SK-N-SH (cell line): ENCODE results near the gene SLC2A4. TPM values are rescaled to one million over a fixed set of nuclear protein-coding genes. Genes with fewer than 3 reads are reported as not detected.

Experiments
- CTCF ChIA-PET: fragments of 300-600, 350-600 bp; formaldehyde crosslinking; extraction: SDS; loops from one replicate; lab custom pipeline; 2021; lab: Yijun Ruan, JAX
- POLR2A ChIA-PET: fragments of 350-600 bp; sonication (Branson Sonifier 250); formaldehyde crosslinking; extraction: SDS; loops from one replicate; lab custom pipeline; 2020; ENCODE audit warnings: antibody characterized with exemption, inconsistent platforms; lab: Yijun Ruan, JAX
- DNase-seq: peaks from one replicate; pipeline ENCODE4 v3.0.0; 2012
- H2AFZ ChIP-seq: fragments of 200-600 bp; sonication (generic); 2 replicates; pipeline ENCODE4 v1.8.1; 2016; ENCODE audit warnings: antibody characterized with exemption, mild to moderate bottlenecking, low read depth
- H3F3A ChIP-seq: fragments of 200-600 bp; sonication (generic); replicated peaks from 2 replicates; pipeline ENCODE3; 2016; ENCODE audit warnings: antibody characterized with exemption, mild to moderate bottlenecking; ENCODE audit not compliant: insufficient read depth
- H3K27ac ChIP-seq, 2 experiments: fragments of 200-500 bp in 1 of 2; fragments of 200-600 bp in 1 of 2; sonication (Bioruptor generic) in 1 of 2; sonication (generic), shearing (Covaris generic) in 1 of 2; 2 replicates each; pipeline versions ENCODE4 v1.5.1 to v1.6.1; 2014 to 2016; ENCODE audit warnings: low read depth in 2 of 2, inconsistent platforms in 1 of 2, low read length in 1 of 2, mild to moderate bottlenecking in 1 of 2, mixed read lengths in 1 of 2
- H3K27me3 ChIP-seq: fragments of 200-600 bp; sonication (generic), shearing (Covaris generic); 2 replicates; pipeline ENCODE4 v1.6.1; 2016; ENCODE audit warnings: mixed run types; ENCODE audit not compliant: insufficient read depth
- H3K36me3 ChIP-seq, 2 experiments: fragments of 200-500 bp in 1 of 2; fragments of 200-600 bp in 1 of 2; sonication (Bioruptor generic) in 1 of 2; sonication (generic) in 1 of 2; replicated peaks in 1 of 2; 2 replicates each; pipeline versions ENCODE3 to v1.5.1; 2014 to 2016; ENCODE audit warnings: low read length in 1 of 2, mild to moderate bottlenecking in 1 of 2; ENCODE audit not compliant: insufficient read depth in 2 of 2, control insufficient read depth in 1 of 2
- H3K4me1 ChIP-seq, 2 experiments: fragments of 200-500 bp in 1 of 2; fragments of 200-600 bp in 1 of 2; sonication (Bioruptor generic) in 1 of 2; sonication (generic), shearing (Covaris generic) in 1 of 2; 2 replicates each; pipeline versions ENCODE4 v1.5.1 to v1.6.1; 2014 to 2016; ENCODE audit warnings: low read depth in 1 of 2, low read length in 1 of 2, mixed run types in 1 of 2; ENCODE audit not compliant: insufficient read depth in 2 of 2, control insufficient read depth in 1 of 2
- H3K4me2 ChIP-seq: fragments of 200-600 bp; sonication (generic), shearing (Covaris generic); 2 replicates; pipeline ENCODE4 v1.6.1; 2017; ENCODE audit warnings: mixed run types
- H3K4me3 ChIP-seq, 2 experiments: fragments of 200-500 bp in 1 of 2; fragments of 200-600 bp in 1 of 2; sonication (Bioruptor generic) in 1 of 2; sonication (generic), shearing (Covaris generic) in 1 of 2; 2 replicates each; pipeline versions ENCODE4 v1.5.1 to v1.8.1; 2014 to 2016; ENCODE audit warnings: low read depth in 2 of 2, inconsistent platforms in 1 of 2, low read length in 1 of 2, mild to moderate bottlenecking in 1 of 2, mixed read lengths in 1 of 2, moderate library complexity in 1 of 2
- H3K79me2 ChIP-seq: fragments of 200-600 bp; sonication (generic); 2 replicates; pipeline ENCODE4 v1.8.1; 2017; ENCODE audit warnings: mild to moderate bottlenecking; ENCODE audit not compliant: insufficient read depth
- H3K9ac ChIP-seq: fragments of 200-600 bp; sonication (generic); 2 replicates; pipeline ENCODE4 v1.6.1; 2017; ENCODE audit warnings: mixed run types
- H3K9me2 ChIP-seq: fragments of 200-600 bp; sonication (generic); 2 replicates; pipeline ENCODE4 v1.6.1; 2017; ENCODE audit warnings: mixed run types
- H3K9me3 ChIP-seq: fragments of 200-600 bp; sonication (generic); 2 replicates; pipeline ENCODE4 v1.6.1; 2017; ENCODE audit warnings: mixed run types, mild to moderate bottlenecking, moderate library complexity
- H4K20me1 ChIP-seq: fragments of 200-600 bp; sonication (generic); 2 replicates; pipeline ENCODE4 v1.6.1; 2017; ENCODE audit warnings: mild to moderate bottlenecking, mixed run types; ENCODE audit not compliant: insufficient read depth
- CHD2 ChIP-seq: fragments of 150-350 bp; IDR thresholded peaks from 2 replicates; pipeline ENCODE4 v1.6.1; 2018; ENCODE audit warnings: low read length; ENCODE audit not compliant: partially characterized antibody
- FOXM1 ChIP-seq: IDR thresholded peaks from 2 replicates; pipeline ENCODE4 v1.4.0; 2012; ENCODE audit warnings: low read depth, mild to moderate bottlenecking
- GATA2 ChIP-seq: sonication (generic); formaldehyde crosslinking; IDR thresholded peaks from 2 replicates; pipeline ENCODE4 v1.5.0; 2020; ENCODE audit warnings: mild to moderate bottlenecking, missing genetic modification reagents
- JUND ChIP-seq: IDR thresholded peaks from 2 replicates; pipeline ENCODE4 v1.4.0; 2012
- MEF2A ChIP-seq: IDR thresholded peaks from 2 replicates; pipeline ENCODE4 v1.4.0; 2012; ENCODE audit warnings: low read depth, borderline replicate concordance
- NRF1 ChIP-seq: IDR thresholded peaks from 2 replicates; pipeline ENCODE4 v1.6.1; 2012; ENCODE audit warnings: low read depth, mild to moderate bottlenecking, low read length
- RAD21 ChIP-seq: IDR thresholded peaks from 2 replicates; pipeline ENCODE4 v1.6.1; 2012; ENCODE audit warnings: mild to moderate bottlenecking, low read length
- RCOR1 ChIP-seq: fragments of 150-350 bp; IDR thresholded peaks from 2 replicates; pipeline ENCODE4 v1.6.1; 2017; ENCODE audit warnings: antibody characterized with exemption, low read length
- RFX5 ChIP-seq: IDR thresholded peaks from 2 replicates; pipeline ENCODE4 v1.6.1; 2012; ENCODE audit warnings: mild to moderate bottlenecking, improper control_type of control experiment, low read length
- RXRA ChIP-seq: IDR thresholded peaks from 2 replicates; pipeline ENCODE4 v1.4.0; 2012; ENCODE audit warnings: low read depth, mild to moderate bottlenecking, borderline replicate concordance
- TCF12 ChIP-seq: IDR thresholded peaks from 2 replicates; pipeline ENCODE4 v1.4.0; 2012
- WGBS: methylation state at CpG from one replicate; pipeline ENCODE4 v1.1.6; 2017; ENCODE audit warnings: low lambda C conversion rate; 5-methylcytosine and 5-hydroxymethylcytosine counted together
- polyA plus RNA-seq, 3 experiments: library from polyadenylated mRNA; depleted of rRNA; stranded (reverse); fragments of >200 nt; gene quantifications; 2 replicates each; pipeline ENCODE4 v1.2.3, GENCODE V29; 2012
- TF ChIP-seq, protein P1 (sequence below): fragments of 150-350 bp; IDR thresholded peaks from 2 replicates; pipeline ENCODE4 v1.6.1; 2016; ENCODE audit warnings: mild to moderate bottlenecking, low read depth, low read length
- TF ChIP-seq, protein P2 (sequence below): IDR thresholded peaks from 2 replicates; pipeline ENCODE4 v1.4.0; 2012; ENCODE audit warnings: low read depth, borderline replicate concordance
- TF ChIP-seq, protein P3 (sequence below): IDR thresholded peaks from 2 replicates; pipeline ENCODE4 v1.4.0; 2012; ENCODE audit warnings: low read depth, borderline replicate concordance
- TF ChIP-seq, protein P4 (sequence below): fragments of 150-350 bp; IDR thresholded peaks from 2 replicates; pipeline ENCODE4 v1.6.1; 2017; ENCODE audit warnings: antibody characterized with exemption, low read length, low read depth, borderline replicate concordance

Gene SLC2A4
- polyA plus RNA-seq, 1 of the 3 experiments (the other 2 are of a cell fraction): 0.44 TPM

DNA sequence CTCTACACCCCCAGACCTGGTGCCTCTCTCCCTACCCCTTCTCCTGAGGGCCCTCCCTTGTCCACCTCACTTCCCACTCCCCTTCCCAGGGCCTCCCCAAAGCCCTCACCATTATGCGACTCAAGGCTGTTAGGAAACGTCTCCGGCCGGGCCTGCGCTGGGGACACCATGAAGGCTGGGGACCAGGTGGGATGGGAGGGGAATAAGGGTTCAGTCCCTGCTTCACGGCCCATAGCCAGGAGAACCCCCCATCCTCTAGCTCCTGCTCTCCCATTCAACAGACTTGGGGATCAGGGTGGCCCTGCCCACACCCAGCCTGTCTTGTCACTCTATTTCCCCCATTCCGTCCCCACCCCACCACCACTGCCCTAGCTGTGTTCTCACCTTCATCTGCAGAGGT is 45.5 kb downstream of the SLC2A4 start:
- WGBS: 98% methylated on average over 7 of the region's 7 CpGs
- H3K79me2 ChIP-seq: peaks cover 17% of the 10 kb centered on the region; the same call in 1 of the 2 replicates
- TF ChIP-seq RAD21 (no peak), RFX5 (no peak), JUND (no peak), TCF12 (no peak), CHD2 (no peak), GATA2 (CRISPR knock-in tag) (no peak), RCOR1 (no peak), MEF2A (no peak), RXRA (no peak), NRF1 (no peak), FOXM1 (no peak)
- TF ChIP-seq, protein P1, sequence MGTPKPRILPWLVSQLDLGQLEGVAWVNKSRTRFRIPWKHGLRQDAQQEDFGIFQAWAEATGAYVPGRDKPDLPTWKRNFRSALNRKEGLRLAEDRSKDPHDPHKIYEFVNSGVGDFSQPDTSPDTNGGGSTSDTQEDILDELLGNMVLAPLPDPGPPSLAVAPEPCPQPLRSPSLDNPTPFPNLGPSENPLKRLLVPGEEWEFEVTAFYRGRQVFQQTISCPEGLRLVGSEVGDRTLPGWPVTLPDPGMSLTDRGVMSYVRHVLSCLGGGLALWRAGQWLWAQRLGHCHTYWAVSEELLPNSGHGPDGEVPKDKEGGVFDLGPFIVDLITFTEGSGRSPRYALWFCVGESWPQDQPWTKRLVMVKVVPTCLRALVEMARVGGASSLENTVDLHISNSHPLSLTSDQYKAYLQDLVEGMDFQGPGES: no peak
- TF ChIP-seq, protein P2, sequence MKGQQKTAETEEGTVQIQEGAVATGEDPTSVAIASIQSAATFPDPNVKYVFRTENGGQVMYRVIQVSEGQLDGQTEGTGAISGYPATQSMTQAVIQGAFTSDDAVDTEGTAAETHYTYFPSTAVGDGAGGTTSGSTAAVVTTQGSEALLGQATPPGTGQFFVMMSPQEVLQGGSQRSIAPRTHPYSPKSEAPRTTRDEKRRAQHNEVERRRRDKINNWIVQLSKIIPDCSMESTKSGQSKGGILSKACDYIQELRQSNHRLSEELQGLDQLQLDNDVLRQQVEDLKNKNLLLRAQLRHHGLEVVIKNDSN: no peak
- TF ChIP-seq, protein P3, sequence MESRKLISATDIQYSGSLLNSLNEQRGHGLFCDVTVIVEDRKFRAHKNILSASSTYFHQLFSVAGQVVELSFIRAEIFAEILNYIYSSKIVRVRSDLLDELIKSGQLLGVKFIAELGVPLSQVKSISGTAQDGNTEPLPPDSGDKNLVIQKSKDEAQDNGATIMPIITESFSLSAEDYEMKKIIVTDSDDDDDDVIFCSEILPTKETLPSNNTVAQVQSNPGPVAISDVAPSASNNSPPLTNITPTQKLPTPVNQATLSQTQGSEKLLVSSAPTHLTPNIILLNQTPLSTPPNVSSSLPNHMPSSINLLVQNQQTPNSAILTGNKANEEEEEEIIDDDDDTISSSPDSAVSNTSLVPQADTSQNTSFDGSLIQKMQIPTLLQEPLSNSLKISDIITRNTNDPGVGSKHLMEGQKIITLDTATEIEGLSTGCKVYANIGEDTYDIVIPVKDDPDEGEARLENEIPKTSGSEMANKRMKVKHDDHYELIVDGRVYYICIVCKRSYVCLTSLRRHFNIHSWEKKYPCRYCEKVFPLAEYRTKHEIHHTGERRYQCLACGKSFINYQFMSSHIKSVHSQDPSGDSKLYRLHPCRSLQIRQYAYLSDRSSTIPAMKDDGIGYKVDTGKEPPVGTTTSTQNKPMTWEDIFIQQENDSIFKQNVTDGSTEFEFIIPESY: no peak
- TF ChIP-seq, protein P4, sequence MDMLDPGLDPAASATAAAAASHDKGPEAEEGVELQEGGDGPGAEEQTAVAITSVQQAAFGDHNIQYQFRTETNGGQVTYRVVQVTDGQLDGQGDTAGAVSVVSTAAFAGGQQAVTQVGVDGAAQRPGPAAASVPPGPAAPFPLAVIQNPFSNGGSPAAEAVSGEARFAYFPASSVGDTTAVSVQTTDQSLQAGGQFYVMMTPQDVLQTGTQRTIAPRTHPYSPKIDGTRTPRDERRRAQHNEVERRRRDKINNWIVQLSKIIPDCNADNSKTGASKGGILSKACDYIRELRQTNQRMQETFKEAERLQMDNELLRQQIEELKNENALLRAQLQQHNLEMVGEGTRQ: no peak
- H3K4me3 ChIP-seq: no peak overlapping the region
- POLR2A ChIA-PET: no interaction called here
- H2AFZ ChIP-seq: no peak overlapping the region
- no peak overlapping the region for H3K4me2 ChIP-seq
- H3K4me1 ChIP-seq: peaks cover 3 to 13% of the 10 kb centered on the region in 2 experiments; a peak in 2 of 4 replicates
- no peaks in the 10 kb centered on the region for H3F3A ChIP-seq
- H3K27me3 ChIP-seq: no peaks in the 10 kb centered on the region
- H3K36me3 ChIP-seq: peaks cover 5 to 42% of the 10 kb centered on the region in 2 experiments
- H3K9me3 ChIP-seq: no peaks in the 10 kb centered on the region
- CTCF ChIA-PET: interaction anchor here (0.6 to 8.4 kb wide), 5 partner anchors 18 to 234 kb away, joined by 3 to 55 read pairs (median 4); partner anchors contain the start of gene SLC2A4
- H3K27ac ChIP-seq: no peak overlapping the region
- no peak for DNase-seq
- no peak overlapping the region for H3K9ac ChIP-seq
- H3K9me2 ChIP-seq: no peaks in the 10 kb centered on the region
- no peaks in the 10 kb centered on the region for H4K20me1 ChIP-seq
